Ishikawa (cell line): ENCODE results near the gene RAP2A.

Experiments
- CEBPB ChIP-seq: IDR thresholded peaks from 2 replicates; pipeline ENCODE4 v1.6.1; 2012
- NFIC ChIP-seq: IDR thresholded peaks from 2 replicates; pipeline ENCODE4 v1.6.1; 2012
- REST ChIP-seq: IDR thresholded peaks from 2 replicates; pipeline ENCODE4 v1.6.1; 2012; ENCODE audit warnings: low read depth, mild to moderate bottlenecking
- ZBTB7A ChIP-seq: IDR thresholded peaks from 2 replicates; pipeline ENCODE4 v1.6.1; 2012; ENCODE audit warnings: low read depth

GRCh38 chr13:97492257-97492656 is 58.3 kb downstream of the RAP2A start:
- TF ChIP-seq CEBPB = no peak
- no peak for TF ChIP-seq NFIC
- no peak for TF ChIP-seq ZBTB7A
- no peak for TF ChIP-seq REST
